Measurements from ENCODE around the gene CLRN1.

The CLRN1 gene

GRCh38 chr3:150958683-150959082 lies 13.8 kb downstream of the CLRN1 start:
- Mint-ChIP-seq H3K27me3 (peaks cover 47% of the 10 kb centered on the region), H3K27ac (no peak overlapping the region), H3K9me3 (no peaks in the 10 kb centered on the region), H3K36me3 (no peaks in the 10 kb centered on the region), H3K4me1 (no peaks in the 10 kb centered on the region), H3K4me3 (no peak overlapping the region)
- ATAC-seq, result no peak

- H3K27me3 Mint-ChIP-seq, result peaks cover 34% of the 10 kb centered on the region
- ATAC-seq, result no peak
- no peak overlapping the region for H3K27ac Mint-ChIP-seq
- H3K9me3 Mint-ChIP-seq, result no peaks in the 10 kb centered on the region
- no peak overlapping the region for H3K4me3 Mint-ChIP-seq
- no peaks in the 10 kb centered on the region for H3K36me3 Mint-ChIP-seq
- H3K4me1 Mint-ChIP-seq, result no peaks in the 10 kb centered on the region
Observed at GRCh38 chr3:150956376-150956775, 16.2 kb downstream of the CLRN1 start.

- peaks cover 31% of the 10 kb centered on the region for H3K27me3 Mint-ChIP-seq
- no peaks in the 10 kb centered on the region for H3K4me1 Mint-ChIP-seq
- no peak for ATAC-seq
- H3K9me3 Mint-ChIP-seq, result peaks cover 3% of the 10 kb centered on the region
- no peak overlapping the region for H3K4me3 Mint-ChIP-seq
- no peak overlapping the region for H3K27ac Mint-ChIP-seq
- H3K36me3 Mint-ChIP-seq, result no peaks in the 10 kb centered on the region
Observed at GRCh38 chr3:150951923-150952322, 20.6 kb downstream of the CLRN1 start.

- no peaks in the 10 kb centered on the region for H3K36me3 Mint-ChIP-seq
- no peak overlapping the region for H3K27ac Mint-ChIP-seq
- peaks cover 56% of the 10 kb centered on the region for H3K27me3 Mint-ChIP-seq
- H3K9me3 Mint-ChIP-seq, result peaks cover 3% of the 10 kb centered on the region
- no peaks in the 10 kb centered on the region for H3K4me1 Mint-ChIP-seq
- no peak for ATAC-seq
- H3K4me3 Mint-ChIP-seq, result no peak overlapping the region
Observed at GRCh38 chr3:150945226-150946032, 27.1 kb downstream of the CLRN1 start.

- H3K4me3 Mint-ChIP-seq, result no peak overlapping the region
- no peaks in the 10 kb centered on the region for H3K4me1 Mint-ChIP-seq
- ATAC-seq, result no peak
- H3K27me3 Mint-ChIP-seq, result peaks cover 67% of the 10 kb centered on the region
- no peaks in the 10 kb centered on the region for H3K36me3 Mint-ChIP-seq
- no peak overlapping the region for H3K27ac Mint-ChIP-seq
- no peaks in the 10 kb centered on the region for H3K9me3 Mint-ChIP-seq
Observed at GRCh38 chr3:150942221-150942620, 30.3 kb downstream of the CLRN1 start.

- no peaks in the 10 kb centered on the region for H3K36me3 Mint-ChIP-seq
- no peak overlapping the region for H3K4me3 Mint-ChIP-seq
- peaks cover 3% of the 10 kb centered on the region for H3K9me3 Mint-ChIP-seq
- peaks cover 50% of the 10 kb centered on the region for H3K27me3 Mint-ChIP-seq
- peaks cover 10% of the 10 kb centered on the region for H3K4me1 Mint-ChIP-seq
- peak; percentile 91 for ATAC-seq
- no peak overlapping the region for H3K27ac Mint-ChIP-seq
Observed at GRCh38 chr3:150936693-150937092, 35.8 kb downstream of the CLRN1 start.

- H3K4me3 Mint-ChIP-seq, result no peak overlapping the region
Observed at GRCh38 chr3:150933473-150933995, 39.0 kb downstream of the CLRN1 start.

GRCh38 chr3:150931745-150932144 lies 40.8 kb downstream of the CLRN1 start:
- no peak for ATAC-seq
- Mint-ChIP-seq H3K4me3 (no peak overlapping the region), H3K36me3 (no peaks in the 10 kb centered on the region), H3K27me3 (peaks cover 28% of the 10 kb centered on the region), H3K9me3 (peaks cover 3% of the 10 kb centered on the region), H3K4me1 (peaks cover 8% of the 10 kb centered on the region), H3K27ac (no peak overlapping the region)

More at GRCh38 chr3:150933473-150933995, 39.0 kb downstream of the CLRN1 start:
- Mint-ChIP-seq H3K36me3 (no peaks in the 10 kb centered on the region), H3K27me3 (peaks cover 39% of the 10 kb centered on the region), H3K4me1 (peaks cover 10% of the 10 kb centered on the region), H3K27ac (no peak overlapping the region), H3K9me3 (peaks cover 3% of the 10 kb centered on the region)
- ATAC-seq, result no peak

- Mint-ChIP-seq H3K4me3 (no peak overlapping the region), H3K9me3 (no peaks in the 10 kb centered on the region), H3K27me3 (peaks cover 28% of the 10 kb centered on the region), H3K4me1 (peaks cover 8% of the 10 kb centered on the region), H3K27ac (no peak overlapping the region), H3K36me3 (no peaks in the 10 kb centered on the region)
- ATAC-seq, result no peak
Observed at GRCh38 chr3:150930839-150931238, 41.7 kb downstream of the CLRN1 start.

- Mint-ChIP-seq H3K4me3 (no peak overlapping the region), H3K4me1 (peaks cover 14% of the 10 kb centered on the region), H3K9me3 (no peaks in the 10 kb centered on the region), H3K27ac (no peak overlapping the region), H3K36me3 (no peaks in the 10 kb centered on the region), H3K27me3 (peaks cover 33% of the 10 kb centered on the region)
- ATAC-seq, result no peak
Observed at GRCh38 chr3:150928234-150928633, 44.3 kb downstream of the CLRN1 start.

GRCh38 chr3:150926328-150926727 lies 46.2 kb downstream of the CLRN1 start:
- Mint-ChIP-seq H3K27ac (no peak overlapping the region), H3K4me1 (peaks cover 14% of the 10 kb centered on the region)
- ATAC-seq, result no peak

GRCh38 chr3:150925751-150926201 lies 46.8 kb downstream of the CLRN1 start:
- peak; percentile 79 for ATAC-seq
- peak overlapping the region; percentile 42 for H3K4me3 Mint-ChIP-seq
- peaks cover 14% of the 10 kb centered on the region for H3K4me1 Mint-ChIP-seq
- peaks cover 36% of the 10 kb centered on the region for H3K27me3 Mint-ChIP-seq
- H3K36me3 Mint-ChIP-seq, result no peaks in the 10 kb centered on the region
- no peaks in the 10 kb centered on the region for H3K9me3 Mint-ChIP-seq
- no peak overlapping the region for H3K27ac Mint-ChIP-seq

More at GRCh38 chr3:150926328-150926727, 46.2 kb downstream of the CLRN1 start:
- Mint-ChIP-seq H3K36me3 (no peaks in the 10 kb centered on the region), H3K4me3 (no peak overlapping the region), H3K9me3 (no peaks in the 10 kb centered on the region), H3K27me3 (peaks cover 31% of the 10 kb centered on the region)

- Mint-ChIP-seq H3K9me3 (no peaks in the 10 kb centered on the region), H3K4me1 (peaks cover 14% of the 10 kb centered on the region)
Observed at GRCh38 chr3:150922611-150923010, 49.9 kb downstream of the CLRN1 start.

GRCh38 chr3:150921209-150921608 lies 51.3 kb downstream of the CLRN1 start:
- ATAC-seq, result no peak
- no peaks in the 10 kb centered on the region for H3K36me3 Mint-ChIP-seq
- H3K4me3 Mint-ChIP-seq, result no peak overlapping the region
- peaks cover 10% of the 10 kb centered on the region for H3K4me1 Mint-ChIP-seq
- H3K27ac Mint-ChIP-seq, result no peak overlapping the region
- no peaks in the 10 kb centered on the region for H3K9me3 Mint-ChIP-seq
- peaks cover 49% of the 10 kb centered on the region for H3K27me3 Mint-ChIP-seq

More at GRCh38 chr3:150922611-150923010, 49.9 kb downstream of the CLRN1 start:
- peaks cover 49% of the 10 kb centered on the region for H3K27me3 Mint-ChIP-seq
- H3K4me3 Mint-ChIP-seq, result no peak overlapping the region
- H3K36me3 Mint-ChIP-seq, result no peaks in the 10 kb centered on the region
- ATAC-seq, result no peak
- H3K27ac Mint-ChIP-seq, result no peak overlapping the region

- Mint-ChIP-seq H3K36me3 (no peaks in the 10 kb centered on the region), H3K9me3 (no peaks in the 10 kb centered on the region), H3K27ac (no peak overlapping the region), H3K27me3 (peaks cover 49% of the 10 kb centered on the region), H3K4me1 (peaks cover under 1% of the 10 kb centered on the region), H3K4me3 (no peak overlapping the region)
- ATAC-seq, result no peak
Observed at GRCh38 chr3:150920236-150920635, 52.3 kb downstream of the CLRN1 start.

GRCh38 chr3:150917951-150918350 lies 54.6 kb downstream of the CLRN1 start:
- H3K9me3 Mint-ChIP-seq, result no peaks in the 10 kb centered on the region
- H3K27ac Mint-ChIP-seq, result no peak overlapping the region
- H3K36me3 Mint-ChIP-seq, result no peaks in the 10 kb centered on the region
- no peak for ATAC-seq
- H3K4me3 Mint-ChIP-seq, result no peak overlapping the region
- H3K4me1 Mint-ChIP-seq, result no peaks in the 10 kb centered on the region
- peaks cover 39% of the 10 kb centered on the region for H3K27me3 Mint-ChIP-seq

All from stimulated activated memory B cell treated with anti-CD40 and anti-IgM and Interleukin-4, amounts not matched to agents 10 μg/mL and 1 μg/mL and 100 μg/mL, for 72 hours (primary cell).